Endometrial microvascular endothelial cells (primary cell): ENCODE results near the gene SNX25. TPM values are rescaled to one million over a fixed set of nuclear protein-coding genes. Genes with fewer than 3 reads are reported as not detected.
"Not testable (repeated sequence)": the region's sequence is repeated elsewhere in the genome, so short reads cannot be mapped to it uniquely, and the experiment has no call there.

Source experiments
- in situ Hi-C: cut with HindIII; loops from 2 replicates; pipeline ENCODE4 v1.10.0; 2017; ENCODE audit warnings: low sequenced_read_pairs, low pct_unique_long_range_greater_than_20kb; ENCODE audit errors: inconsistent ontology term
- total RNA-seq: library from RNA; depleted of rRNA; stranded (reverse); fragments of >200 nt; gene quantifications from one replicate; pipeline ENCODE4 v1.2.3, GENCODE V29; 2015; ENCODE audit errors: inconsistent ontology term

Gene SNX25
- total RNA-seq, 1 donor from 2014 or later, result 13.7 TPM

DNA sequence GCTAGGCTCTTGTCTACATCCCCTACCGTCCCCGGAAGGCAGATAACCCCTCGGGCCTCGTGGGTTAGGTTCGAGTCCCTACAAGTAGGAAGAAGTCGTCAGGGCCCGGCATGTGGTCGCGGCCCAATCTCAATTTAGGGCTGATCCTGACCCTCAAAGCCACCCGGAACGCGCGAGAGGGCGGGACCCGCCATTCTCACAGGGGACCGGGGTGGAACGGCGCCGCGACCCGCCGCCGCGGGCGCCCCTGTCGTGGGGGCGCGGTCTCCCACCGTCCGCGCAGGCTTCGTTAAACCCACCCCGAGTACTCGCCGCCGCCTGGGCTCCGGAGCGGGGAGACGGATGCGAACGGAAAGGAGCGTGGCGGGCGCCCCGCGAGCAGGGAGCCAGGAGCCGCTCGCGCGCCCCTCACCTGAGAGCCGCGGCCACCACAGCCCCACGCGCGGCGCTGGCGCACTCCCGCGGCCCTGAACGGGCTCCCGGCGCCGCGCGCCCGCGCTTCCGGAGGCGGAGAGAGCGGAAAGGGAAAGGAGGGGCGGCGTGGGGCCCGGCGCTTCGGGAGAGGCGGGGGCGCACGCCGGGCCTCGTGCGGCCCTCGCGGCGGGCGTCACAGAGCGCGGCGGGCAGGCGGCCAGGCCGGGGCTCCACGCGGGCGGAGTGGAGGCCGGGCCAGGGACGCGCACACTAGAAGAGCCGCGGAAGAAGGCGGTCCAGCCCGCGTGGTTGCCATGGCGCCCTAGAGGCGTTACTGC is 5.7 kb upstream of the SNX25 start, which contains the start of gene CFAP97:
TSS of gene CFAP97 (minus strand) at position 515 of the 752 bp plus-strand sequence. CDS start 12,804 bp downstream, outside the sequence.
- in situ Hi-C loops, result no loop called here

DNA sequence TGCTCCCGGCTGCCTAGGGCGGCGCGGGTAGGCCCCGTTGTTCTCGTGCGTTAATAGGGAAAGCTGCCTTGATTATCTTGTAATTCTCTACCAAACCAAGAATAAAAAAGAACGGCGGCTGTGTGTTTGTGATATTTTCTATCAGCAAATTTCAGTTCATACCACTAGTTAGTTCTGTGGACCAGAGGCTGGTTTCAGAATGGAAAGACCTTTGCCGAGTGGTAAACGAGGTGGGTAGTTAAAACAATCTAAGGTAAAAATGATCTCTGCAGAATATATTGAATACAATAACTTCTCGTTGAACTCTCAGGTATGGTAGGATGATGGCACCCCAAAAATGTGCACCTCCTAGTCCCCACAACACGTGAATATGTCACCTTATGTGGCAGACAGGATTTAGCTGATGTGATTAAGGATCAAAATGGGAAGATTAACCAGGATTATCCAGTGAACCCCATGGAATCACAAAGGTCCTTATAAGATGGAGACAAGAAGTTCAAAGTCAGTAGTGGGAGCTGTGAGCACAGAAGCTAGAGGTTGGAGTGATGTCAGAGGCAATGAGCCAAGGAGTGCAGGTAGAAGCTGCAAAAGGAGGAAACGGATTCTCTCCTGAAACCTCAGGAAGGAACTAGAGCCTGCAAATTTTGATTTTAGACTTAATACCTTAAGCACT is 5.0 kb upstream of the SNX25 start:
- in situ Hi-C loops, result no loop called here

DNA sequence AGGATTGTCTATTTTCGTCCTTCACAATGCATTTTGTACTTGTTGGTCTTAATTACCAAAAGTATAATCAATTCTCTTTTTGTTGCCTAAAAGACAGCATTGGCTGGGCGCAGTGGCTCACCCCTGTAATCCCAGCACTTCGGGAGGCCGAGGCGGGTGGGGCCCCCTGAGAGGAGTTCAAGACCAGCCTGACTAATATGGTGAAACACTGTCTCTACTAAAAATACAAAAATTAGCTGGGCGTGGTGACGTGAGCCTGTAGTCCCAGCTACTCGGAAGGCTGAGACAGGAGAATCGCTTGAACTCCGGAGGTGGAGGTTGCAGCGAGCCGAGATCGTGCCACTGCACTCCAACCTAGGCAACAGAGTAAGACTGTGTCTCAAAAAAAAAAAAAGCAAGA is 4.3 kb upstream of the SNX25 start:
- in situ Hi-C loops, result not testable (repeated sequence)

DNA sequence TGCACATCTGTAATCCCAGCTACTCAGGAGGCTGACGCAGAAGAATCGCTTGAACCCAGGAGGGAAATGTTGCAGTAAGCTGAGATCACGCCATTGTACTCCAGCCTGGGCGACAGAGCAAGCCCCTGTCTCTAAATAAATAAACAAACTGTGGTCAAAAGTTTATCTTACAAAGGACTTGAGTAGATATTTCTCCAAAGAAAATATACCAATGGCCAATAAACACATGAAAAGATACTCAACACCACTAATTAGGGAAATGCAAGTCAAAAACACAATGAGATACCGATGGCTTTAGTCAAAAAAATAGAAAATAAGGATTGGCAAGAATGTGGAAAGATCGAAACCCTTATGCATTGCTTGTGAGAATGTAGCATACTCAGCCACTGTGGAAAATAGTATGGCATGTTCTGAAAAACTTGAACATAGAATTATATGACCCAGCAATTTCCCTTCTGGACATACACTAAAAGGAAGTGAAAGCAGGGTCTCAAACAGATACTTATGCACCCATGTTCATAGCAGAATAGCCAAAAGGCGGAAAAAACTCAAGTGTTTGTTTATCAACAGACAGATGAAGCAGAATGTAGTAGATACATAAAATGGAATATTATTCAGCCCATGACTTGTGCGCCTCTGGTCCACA is 3.6 kb upstream of the SNX25 start:
- in situ Hi-C loops, result no loop called here

DNA sequence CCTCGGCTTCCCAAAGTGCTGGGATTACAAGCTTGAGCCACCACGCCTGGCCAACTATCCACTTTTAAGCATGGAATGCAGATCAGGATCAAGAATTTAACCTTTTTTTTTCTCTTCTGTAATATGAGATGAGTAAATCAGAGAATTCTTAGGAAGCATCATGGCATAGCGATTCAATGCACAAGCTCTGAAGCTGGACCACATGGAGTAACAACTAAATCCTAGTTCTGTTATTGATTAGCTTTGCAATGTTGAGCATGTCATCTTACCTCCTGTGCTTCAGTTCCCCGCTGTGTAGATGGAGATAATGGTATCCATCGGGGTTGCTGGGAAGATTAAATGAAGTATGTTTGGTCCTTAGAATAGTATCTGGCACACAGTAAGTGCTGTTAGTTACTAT is 1.9 kb upstream of the SNX25 start:
- in situ Hi-C loops, result no loop called here

DNA sequence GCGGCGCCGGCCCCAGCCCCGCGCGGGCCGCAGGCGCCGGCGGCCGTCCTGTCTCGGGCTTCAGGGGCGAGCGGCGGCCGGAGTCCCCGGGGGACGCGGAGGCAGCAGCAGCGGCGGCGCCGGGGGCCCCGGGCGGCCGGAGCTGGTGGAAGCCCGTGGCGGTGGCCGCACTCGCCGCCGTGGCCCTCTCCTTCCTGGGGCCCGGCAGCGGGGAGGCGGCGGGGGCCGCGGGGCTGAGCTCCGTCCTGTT is 379 bp downstream of the SNX25 start:
- in situ Hi-C loops, result not testable (repeated sequence)

DNA sequence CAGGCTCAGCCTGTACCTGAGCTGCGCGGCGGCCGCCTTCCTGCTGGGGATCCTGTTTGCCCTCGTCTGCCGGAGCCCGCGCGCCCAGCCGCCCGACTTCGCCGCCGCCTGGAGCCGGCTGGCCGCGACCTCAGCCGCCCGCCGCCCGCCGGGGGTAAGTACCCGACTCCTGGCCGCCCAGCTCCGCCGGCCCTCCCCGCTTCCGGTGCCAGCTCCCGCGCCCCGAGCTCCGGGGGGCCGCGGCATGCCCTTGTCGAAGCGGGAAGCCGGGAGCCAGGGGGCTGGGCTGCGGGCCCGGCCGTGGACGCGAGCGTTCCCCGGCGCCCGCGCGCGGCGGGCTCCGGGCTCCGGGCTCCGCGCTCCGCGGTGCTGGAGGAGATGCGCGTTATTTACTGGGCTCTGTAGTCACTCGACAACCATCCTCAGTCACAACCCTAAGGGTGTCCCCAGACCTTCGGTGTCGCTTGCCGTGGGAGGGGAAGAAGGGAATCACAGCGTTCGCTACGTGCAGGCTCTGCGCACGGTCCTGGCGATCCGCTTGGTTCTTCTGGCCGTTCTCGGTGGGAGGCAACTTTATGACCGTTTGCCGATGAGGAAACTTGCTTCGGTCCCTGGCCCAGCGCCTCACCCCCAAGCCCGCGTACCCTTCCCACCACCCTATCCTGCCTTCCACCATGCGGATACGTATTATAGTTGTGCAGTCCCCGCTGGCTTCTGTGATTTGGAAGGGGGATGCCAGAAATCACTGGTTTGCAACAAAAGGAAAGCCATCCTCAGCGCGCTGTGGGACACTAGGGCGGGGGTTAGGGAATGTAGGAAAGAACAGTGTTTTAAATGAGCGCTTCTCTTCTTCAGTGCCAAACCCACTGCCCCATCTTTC is 944 bp downstream of the SNX25 start:
- in situ Hi-C loops, result no loop called here

DNA sequence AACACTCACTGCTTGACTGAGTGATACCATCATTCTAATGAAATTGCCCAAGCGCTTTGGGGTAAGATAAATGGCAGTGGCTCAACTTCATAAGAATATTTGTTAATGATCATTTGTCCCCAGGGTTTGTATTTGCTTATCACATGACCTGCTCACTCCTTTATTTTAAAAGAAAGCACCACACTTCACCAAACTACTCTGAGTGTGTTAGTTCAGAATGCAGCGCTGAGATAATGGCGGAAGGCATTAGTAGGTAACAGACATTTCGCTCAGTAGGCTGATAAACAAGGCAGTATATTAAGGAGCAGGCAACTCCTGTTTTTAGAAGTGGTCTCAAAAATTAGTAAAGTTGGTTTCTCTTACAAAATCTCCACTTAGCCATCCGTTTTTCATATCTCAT is 1.6 kb downstream of the SNX25 start:
- in situ Hi-C loops, result no loop called here

DNA sequence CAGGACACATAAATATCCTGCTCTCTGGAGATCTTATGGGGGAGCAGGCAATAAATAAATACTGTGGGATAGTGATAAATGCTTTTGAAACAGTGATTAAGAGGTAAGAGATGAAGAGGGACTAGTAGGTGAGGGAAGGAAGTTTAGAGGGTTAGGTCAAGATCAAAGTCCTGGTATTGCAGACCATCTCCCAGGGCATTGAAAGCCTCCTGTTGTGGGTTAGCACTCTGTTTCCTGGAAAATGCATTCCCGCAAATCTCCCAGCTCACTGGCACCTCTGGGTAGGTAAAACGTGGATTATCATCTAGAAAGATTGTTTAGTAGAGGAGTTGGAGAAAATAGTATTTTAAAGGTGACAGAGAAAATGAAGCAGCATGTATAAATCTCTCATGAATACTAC is 2.2 kb downstream of the SNX25 start:
- in situ Hi-C loops, result no loop called here

DNA sequence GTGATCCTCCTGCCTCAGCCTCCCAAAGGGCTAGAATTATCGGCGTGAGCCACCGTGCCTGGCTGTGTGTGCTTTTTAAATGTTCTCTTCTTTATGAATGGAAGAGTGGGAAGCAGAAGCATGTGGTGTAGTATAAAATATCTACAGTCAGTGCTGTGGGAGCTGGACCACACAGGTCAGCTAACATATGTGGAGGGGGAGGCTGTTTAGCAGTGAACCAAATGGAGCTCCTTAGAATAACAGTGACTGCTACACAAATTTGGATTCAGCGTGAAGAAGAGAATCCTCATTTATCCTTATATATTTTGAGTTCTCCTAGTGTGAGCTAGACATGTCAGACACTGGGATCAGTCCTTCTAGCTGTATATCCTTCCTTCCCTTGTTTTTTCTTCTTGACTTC is 3.2 kb downstream of the SNX25 start:
- in situ Hi-C loops, result no loop called here

DNA sequence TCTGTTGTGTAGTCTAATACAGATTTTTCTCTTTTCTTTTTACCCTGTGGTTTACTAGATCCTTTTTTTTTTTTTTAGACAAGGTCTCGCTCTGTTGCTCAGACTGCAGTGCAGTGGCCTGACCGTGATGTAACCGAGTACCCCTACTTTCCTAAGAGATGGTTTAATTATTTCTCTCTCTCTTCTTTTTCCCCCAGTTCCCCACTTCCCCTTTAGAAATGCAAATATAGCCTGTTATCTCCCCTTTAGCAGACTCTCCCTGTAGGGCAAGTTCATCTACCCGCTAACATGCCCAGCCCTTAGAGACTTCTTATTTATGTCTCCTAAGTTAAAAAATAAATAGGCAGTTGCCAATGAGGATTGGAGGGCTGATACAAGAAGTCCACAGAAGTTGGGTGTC is 4.5 kb downstream of the SNX25 start:
- in situ Hi-C loops, result no loop called here

DNA sequence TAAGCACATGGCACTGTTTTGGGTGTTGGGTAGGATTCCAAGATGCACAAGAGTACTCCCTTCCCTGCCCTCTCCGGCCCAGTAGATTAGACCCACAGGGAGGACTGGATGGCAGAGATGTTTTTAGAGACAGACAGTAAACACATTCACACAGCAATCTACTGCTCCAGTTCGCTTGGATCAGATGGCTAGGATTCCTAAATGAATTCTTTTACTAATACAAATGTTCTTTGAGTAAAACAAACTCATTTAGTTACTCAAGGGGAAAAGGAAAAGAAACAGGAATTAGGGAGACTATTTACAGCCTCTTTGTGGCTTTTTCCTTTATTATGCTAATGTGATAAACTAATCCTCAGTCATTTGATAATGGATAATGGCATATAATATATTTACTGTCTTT is 5.9 kb downstream of the SNX25 start:
- in situ Hi-C loops, result no loop called here

DNA sequence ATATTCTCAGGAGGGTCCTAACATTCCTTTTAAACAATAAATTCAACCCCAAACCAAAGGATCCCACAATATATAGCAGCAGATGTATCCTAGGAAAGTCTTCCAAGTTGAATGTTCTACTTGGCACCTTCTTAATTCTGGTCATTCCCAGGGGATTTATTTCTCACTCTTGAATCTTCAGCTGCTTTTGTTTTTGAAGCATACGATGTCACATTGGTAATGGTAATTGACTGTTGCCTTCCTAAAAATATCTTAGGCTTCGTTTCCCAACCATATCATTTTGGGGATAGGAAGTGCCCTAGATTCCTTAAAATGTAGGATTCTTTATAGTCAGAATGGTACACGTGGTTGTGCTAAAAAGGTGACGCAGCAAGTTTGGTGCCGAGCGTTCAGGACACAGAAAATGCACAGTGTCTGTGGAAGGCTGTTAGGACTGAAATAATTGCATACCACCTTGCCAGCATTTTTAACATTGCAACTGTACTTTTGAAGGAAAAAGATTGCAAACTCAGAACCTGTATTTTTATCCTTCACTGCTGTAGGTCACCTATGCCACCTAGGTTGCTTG is 8.1 kb downstream of the SNX25 start:
- in situ Hi-C loops, result no loop called here

DNA sequence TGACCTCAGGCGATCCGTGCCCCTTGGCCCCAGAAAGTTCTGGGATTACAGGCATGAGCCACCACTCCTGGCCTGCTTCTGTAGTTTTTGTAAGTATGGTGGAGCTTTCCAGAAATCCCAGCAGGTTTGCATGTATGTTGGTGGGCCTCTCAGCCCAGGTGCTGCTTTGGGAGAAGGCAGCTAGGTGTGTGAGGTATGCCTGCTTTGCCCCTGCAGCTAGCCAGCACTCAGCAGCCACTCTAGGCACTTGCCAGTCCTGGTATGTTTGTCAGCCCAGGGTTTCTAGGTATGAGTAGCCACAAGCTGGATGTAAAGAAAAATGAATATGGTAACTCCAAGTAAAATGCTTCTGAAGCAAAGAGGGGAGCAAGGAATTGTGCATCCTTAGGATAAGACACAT is 8.9 kb downstream of the SNX25 start:
- in situ Hi-C loops, result no loop called here

DNA sequence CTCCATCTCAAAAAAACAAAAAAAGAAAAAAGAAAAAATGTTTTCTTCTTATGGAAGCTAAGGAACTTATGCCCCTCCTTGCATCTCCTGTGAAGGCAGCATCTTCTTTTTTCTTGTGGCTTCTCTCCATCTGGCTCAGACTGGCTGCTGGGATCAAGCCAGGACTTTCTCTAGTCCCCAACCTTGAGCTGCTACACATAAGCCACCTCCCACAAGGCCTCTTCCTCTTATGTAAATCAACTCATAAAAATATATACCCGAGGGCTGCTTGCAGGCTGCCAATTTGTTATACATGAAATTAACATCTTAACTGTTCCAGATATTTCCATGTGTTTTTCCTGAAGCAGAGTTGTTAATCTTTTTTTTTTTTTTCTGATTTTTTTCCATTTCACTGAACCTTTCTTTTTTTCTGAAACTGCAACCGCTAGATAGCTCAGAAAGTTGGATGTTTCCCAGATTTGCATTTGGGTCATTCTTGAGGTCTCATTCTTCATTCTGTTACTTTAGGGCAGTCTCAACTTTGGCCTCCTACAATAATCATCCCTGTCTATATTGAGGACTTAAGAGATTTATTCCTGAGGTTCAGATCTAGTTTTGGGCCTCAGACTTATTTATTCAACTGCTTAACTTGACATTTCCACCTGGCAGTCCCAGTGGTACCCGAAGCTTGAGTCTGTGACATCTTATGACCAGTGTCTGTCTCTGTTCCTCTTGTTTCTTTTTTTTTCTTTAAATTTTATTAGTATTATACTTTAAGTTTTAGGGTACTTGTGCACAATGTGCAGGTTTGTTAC is 10.3 kb downstream of the SNX25 start:
- in situ Hi-C loops, result no loop called here

DNA sequence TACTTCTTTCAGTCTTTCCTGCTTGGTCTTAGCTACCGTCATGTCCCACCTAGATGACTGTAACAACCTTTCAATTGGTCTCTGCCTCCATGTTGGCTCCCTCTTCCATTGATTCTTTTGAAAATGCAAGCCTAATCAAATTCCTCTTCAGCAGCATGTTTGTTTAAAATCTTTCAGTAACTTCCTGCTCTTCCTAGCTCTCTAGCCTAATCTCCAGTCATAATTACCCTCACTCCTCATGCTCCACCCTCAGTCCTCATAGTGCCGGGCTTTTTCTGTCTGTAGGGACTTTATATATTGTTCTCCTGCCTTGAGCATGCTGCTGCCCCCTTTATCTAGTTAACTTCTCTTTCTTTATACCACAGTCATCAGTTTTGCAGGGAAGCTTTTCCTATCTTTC is 12.1 kb downstream of the SNX25 start:
- in situ Hi-C loops, result no loop called here

DNA sequence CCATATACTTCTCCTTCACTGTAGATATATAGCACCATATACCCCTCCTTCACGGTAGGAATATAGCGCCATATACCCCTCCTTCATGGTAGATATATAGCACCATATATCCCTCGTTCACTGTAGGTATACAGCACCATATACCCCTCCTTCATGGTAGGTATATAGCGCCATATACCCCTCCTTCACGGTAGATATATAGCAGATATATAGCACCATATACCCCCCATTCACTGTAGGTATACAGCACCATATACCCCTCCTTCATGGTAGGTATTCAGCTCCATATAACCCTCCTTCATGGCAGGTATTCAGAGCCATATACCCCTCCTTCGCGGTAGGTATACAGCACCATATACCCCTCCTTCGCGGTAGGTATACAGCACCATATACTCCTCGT is 12.5 kb downstream of the SNX25 start:
- in situ Hi-C loops, result no loop called here

DNA sequence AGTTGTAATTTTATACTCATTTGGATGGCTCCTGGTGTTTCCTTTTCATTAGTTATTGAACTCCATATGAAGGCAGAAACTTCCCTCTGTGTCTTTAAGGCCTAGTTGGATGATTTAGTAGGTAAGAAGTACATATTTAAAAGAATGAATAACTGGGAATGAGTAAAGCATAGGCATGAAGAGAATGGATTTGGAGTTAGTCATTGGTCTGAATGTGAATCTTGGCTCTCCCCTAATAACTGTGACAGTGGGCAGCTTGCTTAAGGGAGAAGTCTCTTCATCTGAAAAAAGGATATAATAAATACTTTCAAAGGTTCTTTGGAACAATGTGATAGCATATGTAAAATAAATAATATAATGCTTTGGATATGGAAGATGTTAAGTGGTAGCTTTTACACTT is 13.2 kb downstream of the SNX25 start:
- in situ Hi-C loops, result no loop called here
